ENCODE measurements around the gene PGLYRP3. TPM values are rescaled to one million over a fixed set of nuclear protein-coding genes. Genes with fewer than 3 reads are reported as not detected.

PGLYRP3 gene
- total and polyA plus RNA-seq, 2 donors (not counting 3 experiments of a cell fraction or from before 2014, with no cell fraction given) = not detected

DNA sequence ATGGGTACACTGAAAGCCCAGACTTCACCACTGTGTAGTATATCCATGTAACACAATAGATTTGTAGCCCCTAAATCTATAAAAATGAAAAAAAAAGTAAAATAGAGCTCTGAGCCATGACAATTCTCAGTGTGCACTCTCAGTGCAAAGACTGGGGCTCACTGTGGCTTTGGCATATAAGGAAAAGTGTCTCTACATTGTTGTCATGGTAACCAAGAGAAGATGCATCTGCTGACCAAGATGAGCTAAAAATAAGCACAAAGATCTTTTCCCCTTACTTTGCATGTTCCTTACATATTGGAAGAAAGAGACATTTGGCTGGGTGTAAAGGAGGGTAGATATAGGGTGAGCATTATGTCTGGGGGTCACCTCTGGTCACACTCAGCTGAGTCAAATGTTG is 23.9 kb upstream of the PGLYRP3 start:
- intact Hi-C loops (cut with micrococcal nuclease) = no loop called here
- Histone ChIP-seq H3K27me3 (ENCODE audit: control insufficient read depth in 2 of 2, insufficient read depth in 2 of 2, low read length in 2 of 2) (no peaks in the 10 kb centered on the region), H3K79me2 (ENCODE audit: control insufficient read depth, insufficient read depth, low read length) (no peaks in the 10 kb centered on the region), H4K20me1 (replicated peaks; ENCODE audit: control insufficient read depth, extremely low read depth, insufficient read depth, low read length) (no peaks in the 10 kb centered on the region), H3K27ac (ENCODE audit: insufficient read depth, low read depth, low read length) (no peak overlapping the region), H3K4me2 (ENCODE audit: insufficient read depth, low read length) (no peak overlapping the region), H2AFZ (ENCODE audit: low read depth, low read length) (no peak overlapping the region), H3K9me1 (replicated peaks; ENCODE audit: control insufficient read depth, extremely low read depth, insufficient read depth, low read length) (no peaks in the 10 kb centered on the region), H3K9me3 (replicated peaks; ENCODE audit: control insufficient read depth, insufficient read depth, low read length) (no peaks in the 10 kb centered on the region), H3K9ac (replicated peaks; ENCODE audit: extremely low read depth, insufficient read depth, low read length) (no peak overlapping the region), H3K4me3 (replicated peaks in 1 of 3; ENCODE audit: insufficient read depth in 1 of 3, low read depth in 1 of 3, low read length in 3 of 3) (no peak overlapping the region), H3K36me3 (ENCODE audit: control insufficient read depth in 2 of 2, extremely low read depth in 1 of 2, insufficient read depth in 2 of 2, low read length in 2 of 2) (no peaks in the 10 kb centered on the region), H3K4me1 (ENCODE audit: control insufficient read depth, extremely low read depth, insufficient read depth, low read length) (no peaks in the 10 kb centered on the region)
- no TSS peak for BruUV-seq (replicated peaks)
- no peak for DNase-seq (ENCODE audit: low read depth, low spot score)
- TF ChIP-seq FOS (IDR thresholded peaks at IDR 0.05; ENCODE audit: borderline replicate concordance, insufficient read depth, low read length) = no peak
- no peak for TF ChIP-seq POLR2AphosphoS5 (IDR thresholded peaks at IDR 0.05; ENCODE audit: insufficient read depth, low read depth, low read length)
- TF ChIP-seq POLR2A (IDR thresholded peaks at IDR 0.05; ENCODE audit: low read depth, low read length) = no peak
- TF ChIP-seq GATA2 (IDR thresholded peaks at IDR 0.05; ENCODE audit: insufficient read depth, insufficient read length, low read depth, low read length) = no peak
- no peak for TF ChIP-seq EZH2 (IDR thresholded peaks at IDR 0.05; ENCODE audit: borderline replicate concordance, low read depth, low read length, severe bottlenecking)
- CTCF ChIA-PET = interaction anchor here (1.5 kb wide), 1 partner anchor 158 kb away, joined by 3 read pairs; no protein-coding TSS in a partner anchor
- dilution Hi-C loops (cut with MboI; ENCODE audit: extremely low pct_ligation_motif_present, low sequenced_read_pairs) = no loop called here
- POLR2A ChIA-PET = no interaction called here
- no peak for FAIRE-seq

DNA sequence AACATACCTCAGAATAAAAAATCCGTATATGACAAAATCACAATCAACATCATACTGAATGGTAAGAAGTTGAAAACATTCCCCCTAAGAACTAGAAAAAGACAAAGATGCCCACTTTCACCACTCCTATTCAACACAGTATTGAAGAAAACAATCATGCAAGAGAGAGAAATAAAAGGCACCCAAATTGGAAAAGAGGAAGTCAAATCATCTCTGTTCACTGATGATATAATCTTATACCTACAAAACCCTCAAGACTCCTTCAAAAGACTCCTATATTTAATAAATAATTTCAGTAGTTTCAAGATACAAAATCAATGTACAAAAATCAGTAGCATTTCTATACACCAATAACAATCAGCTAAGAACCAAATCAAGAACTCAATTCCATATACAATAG is 21.1 kb upstream of the PGLYRP3 start:
- Histone ChIP-seq H3K27ac (ENCODE audit: insufficient read depth, low read depth, low read length) (no peak overlapping the region), H3K9me3 (replicated peaks; ENCODE audit: control insufficient read depth, insufficient read depth, low read length) (no peaks in the 10 kb centered on the region), H3K4me2 (ENCODE audit: insufficient read depth, low read length) (no peak overlapping the region), H3K4me1 (ENCODE audit: control insufficient read depth, extremely low read depth, insufficient read depth, low read length) (no peaks in the 10 kb centered on the region), H3K36me3 (ENCODE audit: control insufficient read depth in 2 of 2, extremely low read depth in 1 of 2, insufficient read depth in 2 of 2, low read length in 2 of 2) (no peaks in the 10 kb centered on the region), H3K9me1 (replicated peaks; ENCODE audit: control insufficient read depth, extremely low read depth, insufficient read depth, low read length) (no peaks in the 10 kb centered on the region), H2AFZ (ENCODE audit: low read depth, low read length) (no peak overlapping the region), H3K79me2 (ENCODE audit: control insufficient read depth, insufficient read depth, low read length) (no peaks in the 10 kb centered on the region), H3K9ac (replicated peaks; ENCODE audit: extremely low read depth, insufficient read depth, low read length) (no peak overlapping the region), H3K4me3 (replicated peaks in 1 of 3; ENCODE audit: insufficient read depth in 1 of 3, low read depth in 1 of 3, low read length in 3 of 3) (no peak overlapping the region), H4K20me1 (replicated peaks; ENCODE audit: control insufficient read depth, extremely low read depth, insufficient read depth, low read length) (no peaks in the 10 kb centered on the region), H3K27me3 (ENCODE audit: control insufficient read depth in 2 of 2, insufficient read depth in 2 of 2, low read length in 2 of 2) (no peaks in the 10 kb centered on the region)
- intact Hi-C loops (cut with micrococcal nuclease) (no loop called here), dilution Hi-C loops (cut with MboI; ENCODE audit: extremely low pct_ligation_motif_present, low sequenced_read_pairs) (no loop called here)
- BruUV-seq (replicated peaks) = no TSS peak
- ChIA-PET POLR2A (no interaction called here), CTCF (interaction anchor here (1.1 kb wide), 1 partner anchor 24 kb away, joined by 3 read pairs; the partner anchor contains the start of gene S100A9)
- FAIRE-seq (no peak), DNase-seq (ENCODE audit: low read depth, low spot score) (no peak)
- TF ChIP-seq JUN (IDR thresholded peaks at IDR 0.05; ENCODE audit: borderline replicate concordance, insufficient read depth, insufficient read length, low read depth) (no peak), EZH2 (IDR thresholded peaks at IDR 0.05; ENCODE audit: borderline replicate concordance, low read depth, low read length, severe bottlenecking) (no peak), POLR2AphosphoS5 (IDR thresholded peaks at IDR 0.05; ENCODE audit: insufficient read depth, low read depth, low read length) (no peak), MAX (IDR thresholded peaks at IDR 0.05; ENCODE audit: insufficient read depth, insufficient read length) (no peak), FOS (IDR thresholded peaks at IDR 0.05; ENCODE audit: borderline replicate concordance, insufficient read depth, low read length) (no peak), POLR2A (IDR thresholded peaks at IDR 0.05; ENCODE audit: low read depth, low read length) (no peak), GATA2 (IDR thresholded peaks at IDR 0.05; ENCODE audit: insufficient read depth, insufficient read length, low read depth, low read length) (no peak), MYC (IDR thresholded peaks at IDR 0.05; ENCODE audit: low read depth, low read length) (no peak)
- TF ChIP-seq, protein P1, sequence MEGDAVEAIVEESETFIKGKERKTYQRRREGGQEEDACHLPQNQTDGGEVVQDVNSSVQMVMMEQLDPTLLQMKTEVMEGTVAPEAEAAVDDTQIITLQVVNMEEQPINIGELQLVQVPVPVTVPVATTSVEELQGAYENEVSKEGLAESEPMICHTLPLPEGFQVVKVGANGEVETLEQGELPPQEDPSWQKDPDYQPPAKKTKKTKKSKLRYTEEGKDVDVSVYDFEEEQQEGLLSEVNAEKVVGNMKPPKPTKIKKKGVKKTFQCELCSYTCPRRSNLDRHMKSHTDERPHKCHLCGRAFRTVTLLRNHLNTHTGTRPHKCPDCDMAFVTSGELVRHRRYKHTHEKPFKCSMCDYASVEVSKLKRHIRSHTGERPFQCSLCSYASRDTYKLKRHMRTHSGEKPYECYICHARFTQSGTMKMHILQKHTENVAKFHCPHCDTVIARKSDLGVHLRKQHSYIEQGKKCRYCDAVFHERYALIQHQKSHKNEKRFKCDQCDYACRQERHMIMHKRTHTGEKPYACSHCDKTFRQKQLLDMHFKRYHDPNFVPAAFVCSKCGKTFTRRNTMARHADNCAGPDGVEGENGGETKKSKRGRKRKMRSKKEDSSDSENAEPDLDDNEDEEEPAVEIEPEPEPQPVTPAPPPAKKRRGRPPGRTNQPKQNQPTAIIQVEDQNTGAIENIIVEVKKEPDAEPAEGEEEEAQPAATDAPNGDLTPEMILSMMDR (IDR thresholded peaks at IDR 0.05; ENCODE audit: extremely low read depth in 1 of 2, insufficient read depth in 1 of 2, low read depth in 1 of 2, low read length in 2 of 2) = no peak
